NCI-H1694 (cell line): Measurements from ENCODE around the gene VEGFD.

Source experiments
- DNase-seq: peaks from one replicate; lab custom pipeline; 2025; lab: John Stamatoyannopoulos, UW

Gene VEGFD

GRCh38 chrX:15384304-15384703 lies at the start of gene VEGFD:
Gene VEGFD, minus strand, starts transcription at chrX:15384413. Its CDS starts 467 bp downstream, at chrX:15383946.
- DNase-seq = no peak

GRCh38 chrX:15430584-15430983 lies 46.4 kb upstream of the VEGFD start:
- no peak for DNase-seq

GRCh38 chrX:15430076-15430475 lies 45.9 kb upstream of the VEGFD start:
- no peak for DNase-seq

GRCh38 chrX:15425024-15425423 lies 40.8 kb upstream of the VEGFD start:
- no peak for DNase-seq

- DNase-seq = no peak
Observed at GRCh38 chrX:15418707-15419181, 34.5 kb upstream of the VEGFD start.

- DNase-seq = no peak
Observed at GRCh38 chrX:15418041-15418706, 34.0 kb upstream of the VEGFD start.

GRCh38 chrX:15416133-15416993 lies 32.1 kb upstream of the VEGFD start:
- no peak for DNase-seq

- DNase-seq = no peak
Observed at GRCh38 chrX:15413101-15413500, 28.9 kb upstream of the VEGFD start.

GRCh38 chrX:15410947-15411346 lies 26.7 kb upstream of the VEGFD start:
- no peak for DNase-seq

- DNase-seq = no peak
Observed at GRCh38 chrX:15410430-15410829, 26.2 kb upstream of the VEGFD start.

GRCh38 chrX:15405846-15406245 lies 21.6 kb upstream of the VEGFD start:
- DNase-seq = no peak

- DNase-seq = no peak
Observed at GRCh38 chrX:15404401-15405096, 20.3 kb upstream of the VEGFD start.

- no peak for DNase-seq
Observed at GRCh38 chrX:15401378-15401777, 17.2 kb upstream of the VEGFD start.

- no peak for DNase-seq
Observed at GRCh38 chrX:15399962-15400391, 15.8 kb upstream of the VEGFD start.

- DNase-seq = no peak
Observed at GRCh38 chrX:15398874-15399273, 14.7 kb upstream of the VEGFD start.

- no peak for DNase-seq
Observed at GRCh38 chrX:15395789-15396188, 11.6 kb upstream of the VEGFD start.

- DNase-seq = no peak
Observed at GRCh38 chrX:15391850-15392249, 7.6 kb upstream of the VEGFD start.

GRCh38 chrX:15382813-15383212 lies 1.4 kb downstream of the VEGFD start:
- DNase-seq = no peak

GRCh38 chrX:15376956-15377355 lies 7.3 kb downstream of the VEGFD start:
- DNase-seq = no peak

GRCh38 chrX:15373976-15374375 lies 10.2 kb downstream of the VEGFD start:
- DNase-seq = no peak

GRCh38 chrX:15366506-15367352 lies 17.5 kb downstream of the VEGFD start:
- DNase-seq = no peak

- no peak for DNase-seq
Observed at GRCh38 chrX:15359701-15360100, 24.5 kb downstream of the VEGFD start.
